Activated CD8-positive, alpha-beta memory T cell treated with anti-CD3 and anti-CD28 coated beads for 36 hours (primary cell): ENCODE results near the gene GOLM1. TPM values are rescaled to one million over a fixed set of nuclear protein-coding genes. Genes with fewer than 3 reads are reported as not detected.
"Not testable (repeated sequence)": the region's sequence is repeated elsewhere in the genome, so short reads cannot be mapped to it uniquely, and the experiment has no call there.

ENCODE experiments used
- CTCF ChIA-PET: fragments of 350-600 bp; sonication (Branson Sonifier 250); formaldehyde crosslinking; loops from one replicate; lab custom pipeline; 2021; ENCODE audit warnings: antibody characterized with exemption; lab: Charles Lee
- POLR2A ChIA-PET: fragments of 350-600 bp; sonication (Branson Sonifier 250); formaldehyde crosslinking; loops from one replicate; lab custom pipeline; 2021; ENCODE audit warnings: antibody characterized with exemption; lab: Charles Lee
- total RNA-seq, 2 experiments: library from RNA; stranded (reverse); gene quantifications; one replicate each; pipeline ENCODE4 v1.2.3, GENCODE V29; 2021

GOLM1 gene
- total RNA-seq: 1 to 10 TPM; 5.9 to 6.2 TPM

- CTCF ChIA-PET: no interaction called here
These were observed at the start of gene GOLM1 for GRCh38 chr9:86098824-86099700. GOLM1 (minus strand) TSS chr9:86099558; CDS start chr9:86079320, 20,238 bp downstream.

GRCh38 chr9:86146671-86147070 is 47.3 kb upstream of the GOLM1 start:
- POLR2A ChIA-PET, CTCF ChIA-PET: not testable (repeated sequence)

More at GRCh38 chr9:86098824-86099700, at the start of gene GOLM1:
- POLR2A ChIA-PET: interaction anchor here (0.6 kb wide), 1 partner anchor 23 kb away, joined by 3 read pairs; no protein-coding TSS in a partner anchor

- CTCF ChIA-PET, POLR2A ChIA-PET: not testable (repeated sequence)
These were observed 46.6 kb upstream of the GOLM1 start for GRCh38 chr9:86145960-86146359.

GRCh38 chr9:86142973-86143372 is 43.6 kb upstream of the GOLM1 start:
- CTCF ChIA-PET: no interaction called here
- POLR2A ChIA-PET: no interaction called here

- POLR2A ChIA-PET: no interaction called here
- CTCF ChIA-PET: no interaction called here
These were observed 42.5 kb upstream of the GOLM1 start for GRCh38 chr9:86141843-86142242.

- ChIA-PET POLR2A (no interaction called here), CTCF (interaction anchor here (1.2 kb wide), 1 partner anchor 17 kb away, joined by 5 read pairs; no protein-coding TSS in a partner anchor)
These were observed 36.0 kb upstream of the GOLM1 start for GRCh38 chr9:86135371-86135770.

GRCh38 chr9:86134361-86134760 is 35.0 kb upstream of the GOLM1 start:
- CTCF ChIA-PET: no interaction called here
- POLR2A ChIA-PET: no interaction called here

GRCh38 chr9:86128235-86128822 is 29.0 kb upstream of the GOLM1 start:
- POLR2A ChIA-PET: no interaction called here
- CTCF ChIA-PET: no interaction called here

GRCh38 chr9:86126998-86127972 is 27.9 kb upstream of the GOLM1 start:
- ChIA-PET CTCF (no interaction called here), POLR2A (interaction anchor here (0.6 kb wide), 1 partner anchor 9 kb away, joined by 3 read pairs; no protein-coding TSS in a partner anchor)

- ChIA-PET POLR2A (interaction anchor here (0.7 kb wide), 1 partner anchor 23 kb away, joined by 3 read pairs; no protein-coding TSS in a partner anchor), CTCF (no interaction called here)
These were observed 23.0 kb upstream of the GOLM1 start for GRCh38 chr9:86122311-86122710.

GRCh38 chr9:86119457-86119856 is 20.1 kb upstream of the GOLM1 start:
- ChIA-PET POLR2A (no interaction called here), CTCF (no interaction called here)

GRCh38 chr9:86116425-86116824 is 17.1 kb upstream of the GOLM1 start:
- POLR2A ChIA-PET: no interaction called here
- CTCF ChIA-PET: no interaction called here

GRCh38 chr9:86115886-86116285 is 16.5 kb upstream of the GOLM1 start:
- ChIA-PET CTCF (no interaction called here), POLR2A (no interaction called here)

GRCh38 chr9:86112057-86112456 is 12.7 kb upstream of the GOLM1 start:
- ChIA-PET POLR2A (no interaction called here), CTCF (no interaction called here)

GRCh38 chr9:86102626-86103025 is 3.3 kb upstream of the GOLM1 start:
- CTCF ChIA-PET: no interaction called here
- POLR2A ChIA-PET: no interaction called here

- ChIA-PET POLR2A (interaction anchor here (0.5 to 0.6 kb wide), 2 partner anchors 23 to 180 kb away, joined by 3 to 13 read pairs; no protein-coding TSS in a partner anchor), CTCF (no interaction called here)
These were observed 475 bp upstream of the GOLM1 start for GRCh38 chr9:86099701-86100364.

GRCh38 chr9:86097510-86098224 is 1.7 kb downstream of the GOLM1 start:
- POLR2A ChIA-PET: no interaction called here
- CTCF ChIA-PET: no interaction called here

- ChIA-PET CTCF (no interaction called here), POLR2A (no interaction called here)
These were observed 3.0 kb downstream of the GOLM1 start for GRCh38 chr9:86096386-86096785.
